Mesenchymal stem cell (in vitro differentiated cells and primary cell): ENCODE measurements around the gene RFX2.

Source experiments
- DNase-seq: peaks from one replicate; pipeline ENCODE4 v3.0.0-alpha.2; 2013
- H2AFZ ChIP-seq: one replicate; pipeline ENCODE4 v1.6.1; 2013; ENCODE audit warnings: low read depth, mild to moderate bottlenecking, control low read depth, inconsistent platforms, low read length, moderate library complexity
- H2AK5ac ChIP-seq: 2 replicates; pipeline ENCODE4 v1.6.1; 2013; ENCODE audit warnings: low read length, moderate library complexity, mild to moderate bottlenecking, inconsistent platforms; ENCODE audit not compliant: severe bottlenecking
- H2BK120ac ChIP-seq: one replicate; pipeline ENCODE4 v1.6.1; 2013; ENCODE audit warnings: low read depth, mild to moderate bottlenecking, inconsistent platforms, low read length, moderate library complexity
- H2BK12ac ChIP-seq, 2 experiments: one replicate each; pipeline ENCODE4 v1.6.1; 2013; ENCODE audit warnings: inconsistent platforms in 2 of 2, low read length in 2 of 2, mild to moderate bottlenecking in 2 of 2, moderate library complexity in 2 of 2, control low read depth in 1 of 2
- H2BK15ac ChIP-seq: one replicate; pipeline ENCODE4 v1.6.1; 2013; ENCODE audit warnings: mild to moderate bottlenecking, low read depth, inconsistent platforms; ENCODE audit not compliant: poor library complexity, severe bottlenecking
- H2BK5ac ChIP-seq: 2 replicates; pipeline ENCODE4 v1.6.1; 2013; ENCODE audit warnings: low read depth, mild to moderate bottlenecking, low read length, control low read depth, inconsistent platforms; ENCODE audit not compliant: poor library complexity, severe bottlenecking
- H3K14ac ChIP-seq, 2 experiments: one replicate each; pipeline ENCODE4 v1.6.1; 2013; ENCODE audit warnings: inconsistent platforms in 2 of 2, low read length in 2 of 2, control low read depth in 1 of 2, mild to moderate bottlenecking in 1 of 2, moderate library complexity in 1 of 2
- H3K18ac ChIP-seq, 2 experiments: one replicate each; pipeline ENCODE4 v1.6.1; 2013; ENCODE audit warnings: inconsistent platforms in 2 of 2, low read length in 2 of 2, control low read depth in 1 of 2, low read depth in 1 of 2, mild to moderate bottlenecking in 1 of 2
- H3K23ac ChIP-seq, 2 experiments: one replicate each; pipeline ENCODE4 v1.6.1; 2013; ENCODE audit warnings: inconsistent platforms in 2 of 2, low read length in 2 of 2, mild to moderate bottlenecking in 2 of 2, moderate library complexity in 2 of 2, control low read depth in 1 of 2
- H3K27ac ChIP-seq: 2 replicates; pipeline ENCODE4 v1.5.1; 2013; ENCODE audit warnings: mild to moderate bottlenecking, moderate library complexity, low read length, control low read depth, inconsistent platforms; ENCODE audit not compliant: poor library complexity, severe bottlenecking
- H3K27me3 ChIP-seq, 2 experiments: 2 replicates each; pipeline versions ENCODE4 v1.6.1 to v1.7.0; 2013; ENCODE audit warnings: low read length in 2 of 2, mild to moderate bottlenecking in 2 of 2, moderate library complexity in 2 of 2, control low read depth in 1 of 2, inconsistent platforms in 1 of 2; ENCODE audit not compliant: control insufficient read depth in 1 of 2, insufficient read depth in 1 of 2
- H3K36me3 ChIP-seq, 2 experiments: 2 replicates each; pipeline versions ENCODE4 v1.6.1 to v1.7.0; 2013; ENCODE audit warnings: low read length in 2 of 2, control low read depth in 1 of 2, inconsistent platforms in 1 of 2, low read depth in 1 of 2, mild to moderate bottlenecking in 1 of 2; ENCODE audit not compliant: insufficient read depth in 2 of 2, control insufficient read depth in 1 of 2
- H3K4ac ChIP-seq, 2 experiments: one replicate each; pipeline ENCODE4 v1.6.1; 2013; ENCODE audit warnings: inconsistent platforms in 2 of 2, low read length in 2 of 2, mild to moderate bottlenecking in 2 of 2, moderate library complexity in 2 of 2, control low read depth in 1 of 2, low read depth in 1 of 2
- H3K4me1 ChIP-seq: 2 replicates; pipeline ENCODE4 v1.6.1; 2013; ENCODE audit warnings: low read depth, low read length, control low read depth; ENCODE audit not compliant: control insufficient read depth, insufficient read depth
- H3K4me2 ChIP-seq: 2 replicates; pipeline ENCODE4 v1.6.1; 2013; ENCODE audit warnings: low read length, mild to moderate bottlenecking, inconsistent platforms; ENCODE audit not compliant: poor library complexity, severe bottlenecking
- H3K4me3 ChIP-seq, 2 experiments: 2 replicates each; pipeline versions ENCODE4 v1.5.1 to v1.7.0; 2013; ENCODE audit warnings: low read length in 2 of 2, mild to moderate bottlenecking in 2 of 2, control low read depth in 1 of 2, low read depth in 1 of 2; ENCODE audit not compliant: insufficient read depth in 1 of 2
- H3K79me1 ChIP-seq: replicated peaks from 2 replicates; pipeline ENCODE4 v1.6.1; 2013; ENCODE audit warnings: mild to moderate bottlenecking, control low read depth, low read length, inconsistent platforms; ENCODE audit not compliant: poor library complexity, severe bottlenecking
- H3K9ac ChIP-seq: 2 replicates; pipeline ENCODE4 v1.7.0; 2013; ENCODE audit warnings: mild to moderate bottlenecking, low read length, moderate library complexity
- H3K9me3 ChIP-seq: 2 replicates; pipeline ENCODE4 v1.7.0; 2013; ENCODE audit warnings: mild to moderate bottlenecking, low read length; ENCODE audit not compliant: control insufficient read depth
- H4K8ac ChIP-seq: one replicate; pipeline ENCODE4 v1.6.1; 2013; ENCODE audit warnings: inconsistent platforms, mild to moderate bottlenecking, low read length, moderate library complexity
- H4K91ac ChIP-seq: one replicate; pipeline ENCODE4 v1.6.1; 2013; ENCODE audit warnings: mild to moderate bottlenecking, low read length, inconsistent platforms
- WGBS: methylation state at CpG from one replicate; pipeline ENCODE4 v1.1.7; 2013; ENCODE audit warnings: mixed read lengths; 5-methylcytosine and 5-hydroxymethylcytosine counted together

RFX2 gene

GRCh38 chr19:5943623-5944022 lies 166.7 kb downstream of the RFX2 start:
- H2BK15ac ChIP-seq, result no peak overlapping the region

More at GRCh38 chr19:5943623-5944022, 166.7 kb downstream of the RFX2 start:
- H2AK5ac ChIP-seq, result no peak overlapping the region
- H4K91ac ChIP-seq, result no peak overlapping the region
- no peak overlapping the region for H3K4me2 ChIP-seq
- H3K4me3 ChIP-seq, result no peak overlapping the region
- H3K18ac ChIP-seq, result no peak overlapping the region
- no peak overlapping the region for H4K8ac ChIP-seq
- H3K27ac ChIP-seq, result no peak overlapping the region
- 52% methylated on average over 10 of the region's 10 CpGs for WGBS
- H3K4ac ChIP-seq, result no peak overlapping the region
- H2BK120ac ChIP-seq, result no peak overlapping the region
- H3K14ac ChIP-seq, result no peak overlapping the region
- peak overlapping the region; percentile 39 for H3K9ac ChIP-seq
- peaks cover 14% of the 10 kb centered on the region for H3K4me1 ChIP-seq
- DNase-seq, result peak; percentile 93
- H3K36me3 ChIP-seq, result peaks cover 32 to 51% of the 10 kb centered on the region in 2 experiments
- no peak overlapping the region for H2AFZ ChIP-seq
- peaks cover 71% of the 10 kb centered on the region for H3K79me1 ChIP-seq
- H3K9me3 ChIP-seq, result no peaks in the 10 kb centered on the region
- no peak overlapping the region for H2BK12ac ChIP-seq
- H3K23ac ChIP-seq, result no peak overlapping the region
- H3K27me3 ChIP-seq, result no peaks in the 10 kb centered on the region
- H2BK5ac ChIP-seq, result no peak overlapping the region
